GM18868 (cell line): ENCODE results near the gene ERI3.
"Not testable (repeated sequence)": the region's sequence is repeated elsewhere in the genome, so short reads cannot be mapped to it uniquely, and the experiment has no call there.

ENCODE experiments used
- ATAC-seq: cut with Tn5 transposase; IDR thresholded peaks from one replicate; pipeline ENCODE4 v1.9.1; 2021; ENCODE audit warnings: mild to moderate bottlenecking, moderate library complexity; ENCODE audit not compliant: unreplicated experiment

Gene ERI3

DNA sequence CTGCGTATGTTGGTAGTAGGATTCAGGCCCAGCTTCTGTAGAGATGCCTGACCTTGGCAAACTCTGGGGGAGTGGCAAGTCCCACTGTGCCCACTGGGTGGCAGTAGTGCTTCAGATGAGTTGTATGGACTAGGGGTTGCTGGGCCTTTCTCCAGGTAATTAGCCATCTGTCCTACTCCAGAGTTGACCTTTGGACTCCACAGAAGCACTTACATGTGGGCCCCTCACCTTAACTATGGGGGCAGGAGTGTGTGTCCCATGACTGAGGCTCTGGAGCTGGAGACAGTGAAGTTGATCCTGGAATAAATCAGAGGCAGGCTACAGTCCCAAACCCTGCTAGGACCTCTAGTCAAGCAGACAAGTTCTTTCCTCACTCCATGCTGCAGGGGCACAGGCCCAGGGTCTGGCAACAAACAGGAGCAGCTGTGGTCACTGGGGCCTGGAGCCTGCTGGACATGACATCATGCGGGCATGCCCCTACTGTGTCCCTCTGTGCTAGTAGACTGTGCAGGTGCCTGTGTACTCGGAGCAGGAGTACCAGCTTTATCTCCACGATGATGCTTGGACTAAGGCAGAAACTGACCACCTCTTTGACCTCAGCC lies 137.1 kb downstream of the ERI3 start:
- no peak for ATAC-seq

- peak; percentile 67 for ATAC-seq
Measured at GRCh38 chr1:44213222-44214112, 141.6 kb downstream of the ERI3 start, which contains the start of gene DMAP1. Gene DMAP1, plus strand, starts transcription at chr1:44213471. Its CDS starts 283 bp downstream, at chr1:44213754.

DNA sequence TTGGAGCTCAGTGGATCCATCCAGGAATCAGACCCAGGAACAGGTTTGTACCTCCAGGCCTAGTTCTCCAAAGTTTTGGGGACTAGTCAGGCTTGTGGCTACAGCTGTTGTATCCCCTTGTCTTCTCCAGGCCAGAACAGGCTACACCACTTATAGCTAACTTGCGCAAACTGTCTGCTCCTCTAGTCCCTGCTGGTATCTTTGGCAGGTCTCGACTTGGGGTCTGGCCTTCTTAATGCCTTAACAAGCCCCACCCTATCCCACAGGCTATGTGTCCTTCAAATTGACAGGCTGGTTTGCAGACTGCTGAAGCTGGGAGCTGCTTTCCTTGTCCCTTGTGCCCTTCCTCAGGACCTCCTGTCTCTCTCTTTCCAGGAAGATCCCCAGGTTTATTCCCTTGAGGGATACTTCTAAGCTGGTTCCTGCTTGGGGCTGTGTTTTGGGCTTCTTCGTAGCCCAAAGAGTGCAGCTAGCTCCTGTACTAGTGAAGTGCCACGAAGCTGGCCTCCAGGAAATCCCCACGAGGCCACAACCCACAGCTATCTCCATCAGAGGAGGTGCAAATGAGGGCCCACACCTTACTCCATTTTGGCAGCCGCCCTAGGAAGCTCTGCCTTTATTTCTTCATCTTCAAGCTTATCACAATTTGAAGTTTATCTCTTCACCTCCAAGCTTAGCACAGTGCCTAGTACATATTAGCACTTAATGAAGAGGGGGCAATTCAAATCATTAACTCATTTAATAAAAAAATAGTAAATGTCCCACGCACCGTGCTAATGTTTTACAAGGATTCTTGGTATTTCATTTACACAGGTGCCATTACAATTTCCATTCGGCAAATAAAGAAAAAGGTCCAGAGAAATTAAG lies 142.5 kb downstream of the ERI3 start:
- no peak for ATAC-seq

GRCh38 chr1:44210595-44210994 lies 144.5 kb downstream of the ERI3 start:
- ATAC-seq, result no peak

DNA sequence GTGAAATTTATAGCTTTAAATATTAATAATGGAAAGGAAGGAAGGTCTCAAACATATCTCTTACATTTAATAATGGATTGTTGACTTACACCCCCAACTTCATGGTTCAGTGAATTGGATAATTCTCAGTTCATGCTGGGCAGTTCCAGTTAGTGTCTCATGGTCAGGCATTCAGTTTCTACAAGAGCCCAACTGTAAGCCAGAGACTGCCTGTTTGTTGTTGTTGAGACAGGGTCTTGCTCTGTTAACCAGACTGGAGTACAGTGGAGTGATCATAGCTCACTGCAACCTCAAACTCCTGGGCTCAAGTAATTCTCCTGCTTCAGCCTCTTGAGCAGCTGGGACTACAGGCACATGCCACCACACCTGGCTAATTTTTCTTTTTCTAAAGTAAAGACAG lies 146.8 kb downstream of the ERI3 start:
- ATAC-seq, result no peak

GRCh38 chr1:44206545-44206944 lies 148.5 kb downstream of the ERI3 start:
- not testable (repeated sequence) for ATAC-seq

- ATAC-seq, result no peak
Measured at GRCh38 chr1:44200336-44200735, 154.7 kb downstream of the ERI3 start.

DNA sequence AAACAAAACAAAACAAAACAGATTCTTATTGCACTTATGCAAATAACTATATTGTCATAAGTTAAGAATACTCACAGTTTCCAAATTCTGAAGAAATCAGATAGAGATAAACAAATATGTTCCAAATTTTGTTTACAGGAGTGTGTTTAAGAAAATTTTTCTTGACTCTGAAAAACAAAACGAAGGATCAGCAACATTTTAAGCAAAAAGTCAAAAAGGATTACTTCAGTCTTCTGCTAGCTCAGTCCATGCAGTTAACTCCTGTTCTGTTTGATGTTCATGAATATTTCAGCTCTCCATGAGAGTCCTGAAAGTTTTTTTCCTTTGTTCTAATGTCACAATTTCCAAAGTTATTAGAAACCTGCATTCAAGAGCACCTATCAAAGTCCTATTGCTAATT lies 180.4 kb downstream of the ERI3 start:
- no peak for ATAC-seq
